KMS-11 (cell line): Measurements from ENCODE around the gene GPX3.

Source experiments
- H2AFZ ChIP-seq: fragments of 200-600 bp; sonication (generic); 2 replicates; pipeline ENCODE4 v1.6.1; 2016; ENCODE audit warnings: antibody characterized with exemption, mixed run types, low read depth
- H3K27ac ChIP-seq: fragments of 200-600 bp; sonication (generic); 2 replicates; pipeline ENCODE4 v1.6.1; 2016; ENCODE audit warnings: mild to moderate bottlenecking, mixed run types
- H3K27me3 ChIP-seq: fragments of 200-600 bp; sonication (generic); 2 replicates; pipeline ENCODE4 v1.6.1; 2017; ENCODE audit warnings: mild to moderate bottlenecking, low read depth, mixed run types, moderate library complexity; ENCODE audit not compliant: insufficient read depth
- H3K36me3 ChIP-seq: fragments of 200-600 bp; sonication (generic); 2 replicates; pipeline ENCODE4 v1.6.1; 2017; ENCODE audit warnings: mild to moderate bottlenecking, mixed run types; ENCODE audit not compliant: insufficient read depth
- H3K4me1 ChIP-seq: fragments of 200-600 bp; sonication (generic); 2 replicates; pipeline ENCODE4 v1.6.1; 2016; ENCODE audit warnings: mild to moderate bottlenecking, low read depth, mixed run types; ENCODE audit not compliant: poor library complexity, severe bottlenecking
- H3K4me2 ChIP-seq: fragments of 200-600 bp; sonication (generic); 2 replicates; pipeline ENCODE4 v1.7.0; 2016; ENCODE audit warnings: mild to moderate bottlenecking, mixed run types
- H3K4me3 ChIP-seq: fragments of 200-600 bp; sonication (generic); IDR thresholded peaks from 2 replicates; pipeline ENCODE4 v1.6.1; 2017; ENCODE audit warnings: low read depth, low read length, mixed read lengths; ENCODE audit not compliant: insufficient read depth
- H3K79me2 ChIP-seq: fragments of 200-600 bp; sonication (generic); 2 replicates; pipeline ENCODE4 v1.6.1; 2016; ENCODE audit warnings: low read depth, mixed run types; ENCODE audit not compliant: insufficient read depth
- H3K9ac ChIP-seq: fragments of 200-600 bp; sonication (generic); 2 replicates; pipeline ENCODE4 v1.6.1; 2016; ENCODE audit warnings: mild to moderate bottlenecking, mixed run types
- H4K20me1 ChIP-seq: fragments of 200-600 bp; sonication (generic); 2 replicates; pipeline ENCODE4 v1.6.1; 2016; ENCODE audit warnings: mild to moderate bottlenecking, mixed run types; ENCODE audit not compliant: insufficient read depth
- TF ChIP-seq, protein P1 (sequence below): fragments of 200-600 bp; sonication (generic); conservative IDR thresholded peaks from 2 replicates; pipeline ENCODE4 v1.6.1; 2017; ENCODE audit warnings: low read depth, mild to moderate bottlenecking, antibody characterized with exemption, low read length, moderate library complexity, mixed read lengths

The GPX3 gene

DNA sequence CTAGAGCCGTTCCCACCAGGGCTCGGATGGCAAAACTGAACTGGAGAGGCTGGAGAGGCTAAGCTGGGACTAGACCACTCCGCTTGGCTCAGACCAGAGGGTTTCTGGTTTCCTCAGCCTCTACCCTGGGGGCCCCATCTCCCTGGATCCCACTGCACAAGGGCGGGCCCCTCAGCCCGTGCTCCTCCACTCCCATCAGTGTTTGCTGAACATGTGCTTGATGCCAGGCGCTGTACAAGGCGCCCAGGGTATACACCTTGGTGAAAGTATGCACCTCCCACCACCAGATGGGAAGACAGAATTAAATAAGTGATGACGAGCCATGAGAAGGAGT lies 18.0 kb downstream of the GPX3 start:
- H2AFZ ChIP-seq = no peak overlapping the region
- no peaks in the 10 kb centered on the region; the same call in 1 of the 2 replicates for H3K36me3 ChIP-seq
- H3K4me3 ChIP-seq = no peak overlapping the region
- no peaks in the 10 kb centered on the region for H3K27me3 ChIP-seq
- no peaks in the 10 kb centered on the region for H4K20me1 ChIP-seq
- no peak overlapping the region for H3K27ac ChIP-seq
- TF ChIP-seq, protein P1, sequence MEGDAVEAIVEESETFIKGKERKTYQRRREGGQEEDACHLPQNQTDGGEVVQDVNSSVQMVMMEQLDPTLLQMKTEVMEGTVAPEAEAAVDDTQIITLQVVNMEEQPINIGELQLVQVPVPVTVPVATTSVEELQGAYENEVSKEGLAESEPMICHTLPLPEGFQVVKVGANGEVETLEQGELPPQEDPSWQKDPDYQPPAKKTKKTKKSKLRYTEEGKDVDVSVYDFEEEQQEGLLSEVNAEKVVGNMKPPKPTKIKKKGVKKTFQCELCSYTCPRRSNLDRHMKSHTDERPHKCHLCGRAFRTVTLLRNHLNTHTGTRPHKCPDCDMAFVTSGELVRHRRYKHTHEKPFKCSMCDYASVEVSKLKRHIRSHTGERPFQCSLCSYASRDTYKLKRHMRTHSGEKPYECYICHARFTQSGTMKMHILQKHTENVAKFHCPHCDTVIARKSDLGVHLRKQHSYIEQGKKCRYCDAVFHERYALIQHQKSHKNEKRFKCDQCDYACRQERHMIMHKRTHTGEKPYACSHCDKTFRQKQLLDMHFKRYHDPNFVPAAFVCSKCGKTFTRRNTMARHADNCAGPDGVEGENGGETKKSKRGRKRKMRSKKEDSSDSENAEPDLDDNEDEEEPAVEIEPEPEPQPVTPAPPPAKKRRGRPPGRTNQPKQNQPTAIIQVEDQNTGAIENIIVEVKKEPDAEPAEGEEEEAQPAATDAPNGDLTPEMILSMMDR = no peak
- H3K9ac ChIP-seq = no peak overlapping the region
- H3K4me1 ChIP-seq = no peaks in the 10 kb centered on the region
- no peaks in the 10 kb centered on the region for H3K79me2 ChIP-seq
- no peak overlapping the region for H3K4me2 ChIP-seq

DNA sequence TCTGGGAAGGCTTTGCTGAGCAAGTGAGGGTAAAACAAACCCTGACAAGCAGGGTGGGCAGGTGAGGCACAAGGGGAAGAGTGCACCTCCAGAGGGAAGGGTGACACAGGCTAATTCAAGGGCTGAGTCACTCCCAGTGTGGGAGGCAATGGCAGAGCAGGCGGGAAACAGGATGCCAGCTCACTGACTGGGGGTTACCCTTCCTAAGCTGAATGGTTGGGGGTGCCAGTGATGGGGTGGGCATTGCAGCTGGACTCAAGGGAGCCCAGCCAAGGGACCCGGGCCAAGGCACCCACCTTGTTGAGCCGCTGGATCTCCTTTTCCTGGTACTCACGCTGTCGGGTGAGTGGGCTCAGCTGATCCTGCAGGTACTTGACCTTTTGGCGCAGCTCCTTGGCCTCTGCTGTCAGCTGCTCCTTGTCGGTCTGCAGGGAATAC lies 18.4 kb downstream of the GPX3 start:
- no peaks in the 10 kb centered on the region for H4K20me1 ChIP-seq
- H2AFZ ChIP-seq = no peak overlapping the region
- no peak overlapping the region for H3K9ac ChIP-seq
- no peaks in the 10 kb centered on the region for H3K4me1 ChIP-seq
- no peaks in the 10 kb centered on the region for H3K79me2 ChIP-seq
- no peaks in the 10 kb centered on the region; the same call in 1 of the 2 replicates for H3K36me3 ChIP-seq
- no peaks in the 10 kb centered on the region for H3K27me3 ChIP-seq
- H3K4me3 ChIP-seq = no peak overlapping the region
- no peak overlapping the region for H3K4me2 ChIP-seq
- TF ChIP-seq, protein P1 = no peak
- H3K27ac ChIP-seq = no peak overlapping the region

DNA sequence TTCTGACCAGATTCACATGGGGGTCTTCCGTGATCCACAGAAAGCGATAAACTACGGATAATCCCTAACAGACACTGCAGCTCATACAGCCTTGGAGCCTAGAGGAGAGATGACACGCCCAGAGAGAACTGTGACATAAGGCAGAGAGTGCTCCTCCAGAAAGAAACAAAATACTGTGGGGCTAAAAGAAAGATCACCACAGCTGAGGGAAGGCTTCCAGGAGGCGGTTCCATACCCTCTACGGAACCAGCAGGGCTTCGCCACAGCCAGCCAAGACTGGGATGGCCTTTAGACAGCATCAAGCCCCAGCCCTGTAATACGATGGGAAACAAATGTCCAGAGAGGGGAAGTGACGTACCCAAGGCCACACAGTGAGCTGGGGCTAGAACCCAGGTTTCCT lies 19.3 kb downstream of the GPX3 start:
- no peak overlapping the region for H2AFZ ChIP-seq
- H3K9ac ChIP-seq = no peak overlapping the region
- TF ChIP-seq, protein P1 = no peak
- H4K20me1 ChIP-seq = no peaks in the 10 kb centered on the region
- H3K4me2 ChIP-seq = no peak overlapping the region
- no peak overlapping the region for H3K4me3 ChIP-seq
- H3K27me3 ChIP-seq = no peaks in the 10 kb centered on the region
- no peaks in the 10 kb centered on the region for H3K79me2 ChIP-seq
- no peak overlapping the region for H3K27ac ChIP-seq
- no peaks in the 10 kb centered on the region; the same call in 1 of the 2 replicates for H3K36me3 ChIP-seq
- H3K4me1 ChIP-seq = no peaks in the 10 kb centered on the region

DNA sequence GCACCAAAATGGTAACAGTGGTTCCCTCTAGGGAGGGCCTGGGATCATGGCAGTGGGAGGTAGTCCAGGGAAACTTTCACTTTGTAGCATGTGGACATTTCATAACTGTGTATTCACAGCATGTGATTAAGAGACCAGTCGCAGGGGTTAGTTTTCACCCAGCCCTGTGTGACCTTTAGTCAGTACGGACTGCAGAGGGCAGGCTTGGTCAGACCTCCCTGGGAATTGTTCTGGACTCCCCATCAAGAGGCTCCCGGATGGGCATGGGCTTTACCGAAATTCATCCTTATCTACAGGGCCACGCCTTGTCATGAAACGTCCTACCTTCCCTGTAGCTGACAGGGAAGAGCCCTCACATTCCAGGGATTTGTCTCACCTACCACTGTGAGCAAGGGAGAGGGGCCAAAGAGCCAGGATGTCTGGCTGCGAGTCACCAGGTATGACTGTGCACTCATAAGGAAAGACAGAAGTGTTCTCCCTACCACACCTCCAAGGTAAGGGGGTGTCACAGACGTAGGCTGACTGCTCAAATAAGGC lies 19.9 kb downstream of the GPX3 start:
- Histone ChIP-seq H3K4me1 (no peaks in the 10 kb centered on the region), H3K27ac (no peak overlapping the region), H4K20me1 (no peaks in the 10 kb centered on the region), H3K4me2 (no peak overlapping the region), H3K27me3 (no peaks in the 10 kb centered on the region), H3K36me3 (no peaks in the 10 kb centered on the region; the same call in 1 of the 2 replicates), H2AFZ (no peak overlapping the region), H3K79me2 (no peaks in the 10 kb centered on the region), H3K9ac (no peak overlapping the region), H3K4me3 (no peak overlapping the region)
- TF ChIP-seq, protein P1 = no peak
